GM23338 (cell line): ENCODE measurements around the gene APRT. TPM values are rescaled to one million over a fixed set of nuclear protein-coding genes. Genes with fewer than 3 reads are reported as not detected.

Experiments used
- ATAC-seq: fragments of 200-7000 bp; cut with Tn5 transposase; 3 replicates; pipeline ENCODE4 v1.9.1; 2020
- DNase-seq: peaks from one replicate; pipeline ENCODE4 v3.0.0-alpha.2; 2015; ENCODE audit warnings: low spot score
- H2AFZ ChIP-seq: fragments of 200-600 bp; sonication (generic); 2 replicates; pipeline ENCODE4 v1.8.0; 2016; ENCODE audit warnings: antibody characterized with exemption, mild to moderate bottlenecking, moderate library complexity
- H3F3A ChIP-seq: fragments of 200-600 bp; sonication (generic); replicated peaks from 2 replicates; pipeline ENCODE4 v1.8.0; 2017; ENCODE audit warnings: antibody characterized with exemption, mixed run types, low read depth
- H3K27ac ChIP-seq: fragments of 200-600 bp; sonication (generic); 2 replicates; pipeline ENCODE4 v1.6.1; 2016; ENCODE audit warnings: low read depth
- H3K27me3 ChIP-seq: fragments of 200-600 bp; sonication (generic); 2 replicates; pipeline ENCODE4 v1.8.0; 2016; ENCODE audit warnings: mild to moderate bottlenecking, mixed run types, moderate library complexity; ENCODE audit not compliant: insufficient read depth
- H3K36me3 ChIP-seq: fragments of 200-600 bp; sonication (generic); 2 replicates; pipeline ENCODE4 v1.8.0; 2016; ENCODE audit warnings: mild to moderate bottlenecking; ENCODE audit not compliant: insufficient read depth
- H3K4me1 ChIP-seq: fragments of 200-600 bp; sonication (generic); 2 replicates; pipeline ENCODE4 v1.8.0; 2016; ENCODE audit warnings: mild to moderate bottlenecking, moderate library complexity; ENCODE audit not compliant: insufficient read depth
- H3K4me2 ChIP-seq: fragments of 200-600 bp; sonication (generic); 2 replicates; pipeline ENCODE4 v1.7.1; 2017; ENCODE audit warnings: mixed run types
- H3K4me3 ChIP-seq: fragments of 200-600 bp; sonication (generic); 2 replicates; pipeline ENCODE4 v1.6.1; 2016; ENCODE audit warnings: mixed run types
- H3K79me2 ChIP-seq: fragments of 200-600 bp; sonication (generic); replicated peaks from 2 replicates; pipeline ENCODE4 v1.8.0; 2017; ENCODE audit warnings: mild to moderate bottlenecking; ENCODE audit not compliant: insufficient read depth
- H3K9me2 ChIP-seq: fragments of 200-600 bp; sonication (generic); 2 replicates; pipeline ENCODE4 v1.8.0; 2017; ENCODE audit not compliant: insufficient read depth
- H4K20me1 ChIP-seq: fragments of 200-600 bp; sonication (generic); replicated peaks from 2 replicates; pipeline ENCODE4 v1.8.0; 2017; ENCODE audit warnings: mild to moderate bottlenecking; ENCODE audit not compliant: insufficient read depth
- H3K27ac Mint-ChIP-seq: 2 replicates; pipeline ENCODE4 v1.8.0; 2020; ENCODE audit warnings: inconsistent platforms, mild to moderate bottlenecking, moderate library complexity, mixed read lengths
- H3K27me3 Mint-ChIP-seq: 3 replicates; pipeline ENCODE4 v1.8.0; 2022; ENCODE audit warnings: low read depth, mild to moderate bottlenecking, moderate library complexity, mixed read lengths, inconsistent platforms; ENCODE audit not compliant: insufficient read depth, poor library complexity
- H3K36me3 Mint-ChIP-seq: 3 replicates; pipeline ENCODE4 v1.8.0; 2021; ENCODE audit warnings: low read depth, mild to moderate bottlenecking, inconsistent platforms, moderate library complexity, mixed read lengths
- H3K4me1 Mint-ChIP-seq: 3 replicates; pipeline ENCODE4 v1.8.0; 2020; ENCODE audit warnings: mild to moderate bottlenecking, inconsistent platforms, mixed read lengths
- H3K4me3 Mint-ChIP-seq: 3 replicates; pipeline ENCODE4 v1.8.0; 2021; ENCODE audit warnings: moderate library complexity, mild to moderate bottlenecking, inconsistent platforms, mixed read lengths
- H3K9me3 Mint-ChIP-seq: 3 replicates; pipeline ENCODE4 v1.8.0; 2020; ENCODE audit warnings: moderate library complexity, mild to moderate bottlenecking, inconsistent platforms, mixed read lengths
- EZH2 ChIP-seq: fragments of 200-600 bp; sonication (generic); IDR thresholded peaks from one replicate; pipeline ENCODE4 v1.8.0; 2017; ENCODE audit warnings: antibody characterized with exemption, mild to moderate bottlenecking, low read depth; ENCODE audit not compliant: unreplicated experiment
- JUNB ChIP-seq: IDR thresholded peaks from one replicate; pipeline ENCODE4 v1.6.1; 2016; ENCODE audit warnings: antibody characterized with exemption; ENCODE audit not compliant: unreplicated experiment
- NANOG ChIP-seq: IDR thresholded peaks from 2 replicates; pipeline ENCODE4 v1.6.1; 2016; ENCODE audit warnings: antibody characterized with exemption, borderline replicate concordance
- STAT1 ChIP-seq: IDR thresholded peaks from one replicate; pipeline ENCODE4 v1.6.1; 2016; ENCODE audit warnings: antibody characterized with exemption; ENCODE audit not compliant: unreplicated experiment
- polyA plus RNA-seq: library from polyadenylated mRNA; unstranded; fragments of >200 nt; fragmentation: Nextera tagmentation; extraction: Ambion mirVana; gene quantifications from 2 replicates; pipeline ENCODE4 v1.2.1, GENCODE V29; 2016
- total RNA-seq: library from RNA; depleted of rRNA; stranded (reverse); fragments of >200 nt; shearing (Covaris generic); gene quantifications from 2 replicates; pipeline ENCODE4 v1.2.3, GENCODE V29; 2014
- TF ChIP-seq, protein P1 (sequence below): fragments of 250-450 bp; sonication (Bioruptor Pico); IDR thresholded peaks from 2 replicates; pipeline ENCODE4 v1.5.0; 2020; ENCODE audit warnings: mild to moderate bottlenecking, moderate library complexity

Gene APRT
- total and polyA plus RNA-seq, 2 experiments from 2014 or later, result 250 to 522 TPM

- Histone ChIP-seq H3K4me1 (no peaks in the 10 kb centered on the region; the same call in 1 of the 2 replicates), H3K4me3 (no peak overlapping the region), H3K27ac (0 out of 2 replicates have a peak overlapping the region, but pooled peaks have one; percentile 19), H3K4me2 (no peak overlapping the region; the same call in 1 of the 2 replicates), H3K79me2 (peaks cover 13% of the 10 kb centered on the region), H2AFZ (no peak overlapping the region), H4K20me1 (no peaks in the 10 kb centered on the region; the same call in 1 of the 2 replicates), H3F3A (peaks cover 26% of the 10 kb centered on the region), H3K36me3 (peaks cover 12% of the 10 kb centered on the region), H3K9me2 (no peaks in the 10 kb centered on the region), H3K27me3 (no peaks in the 10 kb centered on the region)
- peaks cover 28% of the 10 kb centered on the region for H3K27me3 Mint-ChIP-seq
- TF ChIP-seq STAT1 (no peak), JUNB (no peak), EZH2 (no peak), NANOG (no peak)
- TF ChIP-seq, protein P1, sequence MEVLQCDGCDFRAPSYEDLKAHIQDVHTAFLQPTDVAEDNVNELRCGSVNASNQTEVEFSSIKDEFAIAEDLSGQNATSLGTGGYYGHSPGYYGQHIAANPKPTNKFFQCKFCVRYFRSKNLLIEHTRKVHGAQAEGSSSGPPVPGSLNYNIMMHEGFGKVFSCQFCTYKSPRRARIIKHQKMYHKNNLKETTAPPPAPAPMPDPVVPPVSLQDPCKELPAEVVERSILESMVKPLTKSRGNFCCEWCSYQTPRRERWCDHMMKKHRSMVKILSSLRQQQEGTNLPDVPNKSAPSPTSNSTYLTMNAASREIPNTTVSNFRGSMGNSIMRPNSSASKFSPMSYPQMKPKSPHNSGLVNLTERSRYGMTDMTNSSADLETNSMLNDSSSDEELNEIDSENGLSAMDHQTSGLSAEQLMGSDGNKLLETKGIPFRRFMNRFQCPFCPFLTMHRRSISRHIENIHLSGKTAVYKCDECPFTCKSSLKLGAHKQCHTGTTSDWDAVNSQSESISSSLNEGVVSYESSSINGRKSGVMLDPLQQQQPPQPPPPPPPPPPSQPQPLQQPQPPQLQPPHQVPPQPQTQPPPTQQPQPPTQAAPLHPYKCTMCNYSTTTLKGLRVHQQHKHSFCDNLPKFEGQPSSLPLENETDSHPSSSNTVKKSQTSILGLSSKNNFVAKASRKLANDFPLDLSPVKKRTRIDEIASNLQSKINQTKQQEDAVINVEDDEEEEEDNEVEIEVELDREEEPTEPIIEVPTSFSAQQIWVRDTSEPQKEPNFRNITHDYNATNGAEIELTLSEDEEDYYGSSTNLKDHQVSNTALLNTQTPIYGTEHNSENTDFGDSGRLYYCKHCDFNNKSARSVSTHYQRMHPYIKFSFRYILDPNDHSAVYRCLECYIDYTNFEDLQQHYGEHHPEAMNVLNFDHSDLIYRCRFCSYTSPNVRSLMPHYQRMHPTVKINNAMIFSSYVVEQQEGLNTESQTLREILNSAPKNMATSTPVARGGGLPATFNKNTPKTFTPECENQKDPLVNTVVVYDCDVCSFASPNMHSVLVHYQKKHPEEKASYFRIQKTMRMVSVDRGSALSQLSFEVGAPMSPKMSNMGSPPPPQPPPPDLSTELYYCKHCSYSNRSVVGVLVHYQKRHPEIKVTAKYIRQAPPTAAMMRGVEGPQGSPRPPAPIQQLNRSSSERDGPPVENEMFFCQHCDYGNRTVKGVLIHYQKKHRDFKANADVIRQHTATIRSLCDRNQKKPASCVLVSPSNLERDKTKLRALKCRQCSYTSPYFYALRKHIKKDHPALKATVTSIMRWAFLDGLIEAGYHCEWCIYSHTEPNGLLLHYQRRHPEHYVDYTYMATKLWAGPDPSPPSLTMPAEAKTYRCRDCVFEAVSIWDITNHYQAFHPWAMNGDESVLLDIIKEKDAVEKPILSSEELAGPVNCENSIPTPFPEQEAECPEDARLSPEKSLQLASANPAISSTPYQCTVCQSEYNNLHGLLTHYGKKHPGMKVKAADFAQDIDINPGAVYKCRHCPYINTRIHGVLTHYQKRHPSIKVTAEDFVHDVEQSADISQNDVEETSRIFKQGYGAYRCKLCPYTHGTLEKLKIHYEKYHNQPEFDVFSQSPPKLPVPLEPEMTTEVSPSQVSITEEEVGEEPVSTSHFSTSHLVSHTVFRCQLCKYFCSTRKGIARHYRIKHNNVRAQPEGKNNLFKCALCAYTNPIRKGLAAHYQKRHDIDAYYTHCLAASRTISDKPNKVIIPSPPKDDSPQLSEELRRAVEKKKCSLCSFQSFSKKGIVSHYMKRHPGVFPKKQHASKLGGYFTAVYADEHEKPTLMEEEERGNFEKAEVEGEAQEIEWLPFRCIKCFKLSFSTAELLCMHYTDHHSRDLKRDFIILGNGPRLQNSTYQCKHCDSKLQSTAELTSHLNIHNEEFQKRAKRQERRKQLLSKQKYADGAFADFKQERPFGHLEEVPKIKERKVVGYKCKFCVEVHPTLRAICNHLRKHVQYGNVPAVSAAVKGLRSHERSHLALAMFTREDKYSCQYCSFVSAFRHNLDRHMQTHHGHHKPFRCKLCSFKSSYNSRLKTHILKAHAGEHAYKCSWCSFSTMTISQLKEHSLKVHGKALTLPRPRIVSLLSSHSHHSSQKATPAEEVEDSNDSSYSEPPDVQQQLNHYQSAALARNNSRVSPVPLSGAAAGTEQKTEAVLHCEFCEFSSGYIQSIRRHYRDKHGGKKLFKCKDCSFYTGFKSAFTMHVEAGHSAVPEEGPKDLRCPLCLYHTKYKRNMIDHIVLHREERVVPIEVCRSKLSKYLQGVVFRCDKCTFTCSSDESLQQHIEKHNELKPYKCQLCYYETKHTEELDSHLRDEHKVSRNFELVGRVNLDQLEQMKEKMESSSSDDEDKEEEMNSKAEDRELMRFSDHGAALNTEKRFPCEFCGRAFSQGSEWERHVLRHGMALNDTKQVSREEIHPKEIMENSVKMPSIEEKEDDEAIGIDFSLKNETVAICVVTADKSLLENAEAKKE (CRISPR knock-in tag), result no peak
- H3K9me3 Mint-ChIP-seq, result 0 out of 3 replicates have a peak, but pooled peaks cover under 1% of the 10 kb centered on the region
- peaks cover 24% of the 10 kb centered on the region for H3K36me3 Mint-ChIP-seq
- H3K4me1 Mint-ChIP-seq, result peaks cover 13% of the 10 kb centered on the region; the same call in 2 of the 3 replicates
- peak overlapping the region; percentile 29; the same call in 2 of the 3 replicates for H3K4me3 Mint-ChIP-seq
- no peak for ATAC-seq
- DNase-seq, result no peak
- H3K27ac Mint-ChIP-seq, result no peak overlapping the region; the same call in 1 of the 2 replicates
These were observed 1.8 kb upstream of the APRT start for GRCh38 chr16:88813269-88814143.
